Measurements from ENCODE around the gene ADORA3.

Gene ADORA3

GRCh38 chr1:111453706-111454105 lies 49.7 kb downstream of the ADORA3 start:
- Mint-ChIP-seq H3K27ac (peak overlapping the region; percentile 67), H3K4me3 (no peak overlapping the region), H3K36me3 (ENCODE audit: low read depth) (peaks cover 99% of the 10 kb centered on the region), H3K27me3 (no peaks in the 10 kb centered on the region), H3K9me3 (no peaks in the 10 kb centered on the region), H3K4me1 (ENCODE audit: low read depth) (peaks cover 64% of the 10 kb centered on the region)
- DNase-seq: no peak

DNA sequence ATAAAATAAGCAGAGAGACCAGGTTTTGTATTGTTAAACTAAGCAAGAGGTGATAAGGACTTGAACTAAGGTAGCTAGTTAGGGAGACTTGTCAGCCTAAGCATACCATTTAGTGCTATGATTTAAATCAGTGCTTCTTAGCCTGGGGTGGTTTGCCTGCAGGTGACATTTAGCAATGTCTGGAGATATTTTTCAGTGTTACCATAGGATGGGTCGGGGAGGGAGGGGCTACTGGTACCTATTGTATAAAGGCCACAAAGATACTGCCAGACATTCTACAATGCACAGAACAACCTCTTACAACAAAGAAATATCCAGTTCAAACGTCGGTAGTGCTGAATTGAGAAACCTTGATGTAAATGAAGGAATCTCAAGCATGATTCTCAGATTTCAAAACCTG lies 50.9 kb downstream of the ADORA3 start:
- Mint-ChIP-seq H3K36me3 (ENCODE audit: low read depth) (peaks cover 99% of the 10 kb centered on the region), H3K27me3 (no peaks in the 10 kb centered on the region), H3K4me1 (ENCODE audit: low read depth) (peaks cover 71% of the 10 kb centered on the region), H3K27ac (no peak overlapping the region), H3K9me3 (no peaks in the 10 kb centered on the region), H3K4me3 (no peak overlapping the region)
- DNase-seq: no peak

DNA sequence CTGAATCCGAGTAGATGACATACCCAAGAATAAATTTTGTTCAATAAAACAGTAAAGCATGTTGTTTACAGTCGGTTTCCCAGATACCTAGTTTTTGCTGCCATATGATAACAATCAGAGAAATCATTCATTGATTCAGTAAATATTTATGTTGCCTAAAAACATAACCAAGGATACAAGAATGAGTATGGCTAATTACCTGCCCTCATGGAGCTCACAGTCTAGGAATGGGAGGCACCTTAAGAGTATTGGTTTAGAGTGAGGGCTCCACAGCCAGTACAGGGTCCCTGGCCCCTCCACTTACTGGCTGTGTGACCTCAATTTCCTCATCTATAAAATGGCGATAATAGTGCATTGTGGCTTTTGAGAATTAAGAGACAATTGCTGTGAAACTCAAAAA lies 53.2 kb downstream of the ADORA3 start:
- Mint-ChIP-seq H3K27me3 (no peaks in the 10 kb centered on the region), H3K9me3 (no peaks in the 10 kb centered on the region), H3K4me1 (ENCODE audit: low read depth) (peaks cover 80% of the 10 kb centered on the region), H3K27ac (peak overlapping the region; percentile 99), H3K36me3 (ENCODE audit: low read depth) (peaks cover 99% of the 10 kb centered on the region), H3K4me3 (peak overlapping the region; percentile 100)
- no peak for DNase-seq

DNA sequence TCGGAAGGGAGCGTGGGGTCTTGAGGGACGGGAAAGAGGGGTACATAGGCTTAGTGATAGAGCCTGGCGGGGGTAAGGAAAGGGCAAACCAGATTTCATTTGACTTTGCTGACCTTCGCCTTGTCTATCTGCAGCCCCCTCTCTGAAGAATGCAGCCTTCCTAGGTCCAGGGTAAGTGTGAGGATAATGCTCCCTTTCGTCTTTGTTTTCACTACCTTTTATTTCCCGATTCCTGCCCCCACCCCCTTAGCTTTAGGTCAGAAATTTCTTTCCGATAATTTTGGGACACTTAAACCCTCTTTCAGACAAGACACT lies 53.8 kb downstream of the ADORA3 start:
- no peaks in the 10 kb centered on the region for H3K9me3 Mint-ChIP-seq
- DNase-seq: no peak
- H3K4me3 Mint-ChIP-seq: peak overlapping the region; percentile 100
- H3K27me3 Mint-ChIP-seq: no peaks in the 10 kb centered on the region
- H3K27ac Mint-ChIP-seq: peak overlapping the region; percentile 99
- peaks cover 80% of the 10 kb centered on the region for H3K4me1 Mint-ChIP-seq (ENCODE audit: low read depth)
- peaks cover 99% of the 10 kb centered on the region for H3K36me3 Mint-ChIP-seq (ENCODE audit: low read depth)

All from activated T-cell treated with anti-CD3 and anti-CD28 coated beads, Interleukin-2, amount 50 U/mL, for 24 hours (primary cell).